Ovary (tissue), 9 donors: ENCODE data around the gene CD276. TPM values are rescaled to one million over a fixed set of nuclear protein-coding genes. Genes with fewer than 3 reads are reported as not detected.

ENCODE experiments used
- DNase-seq, 5 donors: peaks; one replicate each; pipeline ENCODE4 v3.0.0-alpha.2; 2019 to 2020
- H3K27ac ChIP-seq, 2 donors: fragments of 200-600 bp; one replicate each; pipeline versions ENCODE4 v1.5.1 to v1.8.0; 2019 to 2022
- H3K27me3 ChIP-seq: fragments of 200-600 bp; one replicate; pipeline ENCODE4 v1.8.0; 2022
- H3K36me3 ChIP-seq: fragments of 200-600 bp; sonication (generic); one replicate; pipeline ENCODE4 v1.5.1; 2019
- H3K4me1 ChIP-seq: one replicate; pipeline ENCODE4 v1.8.1; 2013; ENCODE audit warnings: mild to moderate bottlenecking, moderate library complexity; ENCODE audit not compliant: insufficient read depth
- H3K4me3 ChIP-seq: fragments of 200-600 bp; sonication (generic); one replicate; pipeline ENCODE4 v1.5.1; 2017
- H3K9me3 ChIP-seq, 2 donors: fragments of 200-600 bp in 1 of 2; sonication (generic) in 1 of 2; one replicate each; pipeline versions ENCODE4 v1.5.1 to v1.8.1; 2013 to 2019; ENCODE audit warnings: mild to moderate bottlenecking in 1 of 2, moderate library complexity in 1 of 2
- EP300 ChIP-seq: sonication (generic); formaldehyde crosslinking; IDR thresholded peaks from one replicate; pipeline ENCODE4 v1.6.1; 2017; ENCODE audit warnings: antibody characterized with exemption
- POLR2A ChIP-seq: fragments of 450-650 bp; IDR thresholded peaks from one replicate; pipeline ENCODE4 v1.6.1; 2017; ENCODE audit warnings: antibody characterized with exemption, mild to moderate bottlenecking, moderate library complexity
- WGBS, 3 donors: extraction: QIAGEN DNeasy Blood & Tissue Kit in 1 of 3; methylation state at CpG; one replicate each; pipeline versions ENCODE4 v1.1.5 to v1.1.7; 2013 to 2017; 5-methylcytosine and 5-hydroxymethylcytosine counted together
- intact Hi-C, 4 donors: fragments of 100-400 bp; cut with DNase I; formaldehyde crosslinking; loops; one replicate each; pipeline versions ENCODE4 v1.11.0 to v1.15.1; 2022 to 2023
- polyA plus RNA-seq, 2 donors: library from polyadenylated mRNA; stranded (reverse); fragments of 200-250 nt in 1 of 2; fragments of 350-450 nt in 1 of 2; fragmentation: Illumina TruSeq in 1 of 2; extraction: RNeasy Lipid Tissue Mini Kit (QIAGEN cat#74804) in 1 of 2; gene quantifications; one replicate each; pipeline ENCODE4 v1.2.3, GENCODE V29; 2013 to 2014
- total RNA-seq, 7 donors: library from RNA; depleted of rRNA in 2 of 7; stranded (reverse); fragments of >200 nt in 2 of 7; fragmentation: NEBNext Ultra II Directional in 3 of 7; extraction: Animal tissue kit (Norgen Biotek cat#: 25700) in 3 of 7; gene quantifications; one replicate each; pipeline versions ENCODE4 v1.1.0 to v1.2.4, GENCODE V29; 2016 to 2023
- TF ChIP-seq, protein P1 (sequence below), 3 donors: fragments of 450-650 bp in 2 of 3; fragments of 200-600 bp in 1 of 3; IDR thresholded peaks; one replicate each; pipeline versions ENCODE4 v1.5.1 to v1.8.0; 2016 to 2022; ENCODE audit warnings: antibody characterized with exemption in 3 of 3, mild to moderate bottlenecking in 1 of 3
- donor health status: DM: no; HTN: no; CAD: no; lungs with moderate emphysema.
- donor health status: DM: no; HTN: no; CAD: no.
- donor health status: Bipolar disorder and iron deficiency.
- donor health status: DM: yes; HTN: yes; CAD: no.
- donor health status: DM: no; HTN: no; CAD: no.
- donor health status: DM: yes; HTN: yes; CAD: no.

CD276 gene
- total and polyA plus RNA-seq, 9 donors, result 22.5 to 69.2 (median 53.7) TPM

DNA sequence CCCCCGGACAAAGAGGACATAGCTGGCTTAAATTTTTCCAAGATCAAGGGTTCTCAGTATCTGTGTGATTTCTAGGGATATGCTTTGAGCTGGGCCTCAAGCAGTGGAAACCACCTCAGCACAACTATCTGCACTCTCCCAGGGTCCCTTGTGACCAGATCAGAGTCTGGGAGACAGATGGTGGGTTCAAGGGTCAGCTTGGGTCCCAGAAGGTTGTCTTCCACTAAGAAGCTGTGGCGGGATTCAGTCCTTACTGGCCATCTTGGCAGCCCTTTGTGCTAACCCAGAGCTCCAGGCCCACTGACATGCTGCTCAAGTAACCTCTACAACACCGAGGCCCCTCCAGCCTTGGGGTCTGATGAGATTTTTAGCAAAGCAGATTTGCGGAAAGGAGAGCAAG lies 66.3 kb downstream of the CD276 start:
- WGBS, 3 donors, result 87 to 89% (median 89%) methylated on average over 4 of the region's 4 CpGs
- intact Hi-C loops, result no loop called here

DNA sequence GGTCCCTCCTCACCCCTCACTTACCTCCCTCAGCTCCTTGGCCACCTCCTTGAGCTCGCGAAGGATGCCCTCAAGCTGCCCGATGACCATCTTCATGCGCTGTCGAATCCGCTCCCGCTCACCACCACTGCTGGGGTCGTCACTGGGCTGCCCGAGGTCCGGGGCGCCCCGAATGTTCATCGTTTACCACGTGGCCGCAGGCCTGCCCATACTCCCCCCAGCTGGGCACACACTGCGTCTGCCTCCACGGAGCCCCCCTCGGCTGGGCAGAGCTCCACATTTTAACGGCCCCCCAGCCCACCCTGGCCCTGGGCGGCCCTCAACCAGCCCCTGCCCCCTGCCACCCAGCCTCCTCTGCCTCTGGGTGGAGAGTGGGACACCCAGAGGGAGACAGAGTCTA lies 66.8 kb downstream of the CD276 start:
- Histone ChIP-seq H3K4me3 (no peak overlapping the region), H3K9me3 (no peaks in the 10 kb centered on the region), H3K27me3 (no peaks in the 10 kb centered on the region), H3K4me1 (peaks cover 6% of the 10 kb centered on the region), H3K36me3 (no peaks in the 10 kb centered on the region), H3K27ac (no peak overlapping the region)
- intact Hi-C loops, result no loop called here
- TF ChIP-seq, protein P1, sequence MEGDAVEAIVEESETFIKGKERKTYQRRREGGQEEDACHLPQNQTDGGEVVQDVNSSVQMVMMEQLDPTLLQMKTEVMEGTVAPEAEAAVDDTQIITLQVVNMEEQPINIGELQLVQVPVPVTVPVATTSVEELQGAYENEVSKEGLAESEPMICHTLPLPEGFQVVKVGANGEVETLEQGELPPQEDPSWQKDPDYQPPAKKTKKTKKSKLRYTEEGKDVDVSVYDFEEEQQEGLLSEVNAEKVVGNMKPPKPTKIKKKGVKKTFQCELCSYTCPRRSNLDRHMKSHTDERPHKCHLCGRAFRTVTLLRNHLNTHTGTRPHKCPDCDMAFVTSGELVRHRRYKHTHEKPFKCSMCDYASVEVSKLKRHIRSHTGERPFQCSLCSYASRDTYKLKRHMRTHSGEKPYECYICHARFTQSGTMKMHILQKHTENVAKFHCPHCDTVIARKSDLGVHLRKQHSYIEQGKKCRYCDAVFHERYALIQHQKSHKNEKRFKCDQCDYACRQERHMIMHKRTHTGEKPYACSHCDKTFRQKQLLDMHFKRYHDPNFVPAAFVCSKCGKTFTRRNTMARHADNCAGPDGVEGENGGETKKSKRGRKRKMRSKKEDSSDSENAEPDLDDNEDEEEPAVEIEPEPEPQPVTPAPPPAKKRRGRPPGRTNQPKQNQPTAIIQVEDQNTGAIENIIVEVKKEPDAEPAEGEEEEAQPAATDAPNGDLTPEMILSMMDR (IDR thresholded peaks at IDR 0.05), result no peak
- TF ChIP-seq POLR2A (no peak), EP300 (no peak)
- peak in 1 of 5 donors; percentile 35 for DNase-seq
- WGBS, 3 donors, result 87 to 92% (median 88%) methylated on average over 20 of the region's 20 CpGs

More for the DNA sequence above, 66.3 kb downstream of the CD276 start:
- Histone ChIP-seq H3K36me3 (no peaks in the 10 kb centered on the region), H3K4me3 (no peak overlapping the region), H3K27ac (no peak overlapping the region), H3K27me3 (no peaks in the 10 kb centered on the region), H3K4me1 (peaks cover 6% of the 10 kb centered on the region), H3K9me3 (no peaks in the 10 kb centered on the region)
- no peak for DNase-seq
- TF ChIP-seq POLR2A (no peak), EP300 (no peak)
- TF ChIP-seq, protein P1 (IDR thresholded peaks at IDR 0.05), result no peak

DNA sequence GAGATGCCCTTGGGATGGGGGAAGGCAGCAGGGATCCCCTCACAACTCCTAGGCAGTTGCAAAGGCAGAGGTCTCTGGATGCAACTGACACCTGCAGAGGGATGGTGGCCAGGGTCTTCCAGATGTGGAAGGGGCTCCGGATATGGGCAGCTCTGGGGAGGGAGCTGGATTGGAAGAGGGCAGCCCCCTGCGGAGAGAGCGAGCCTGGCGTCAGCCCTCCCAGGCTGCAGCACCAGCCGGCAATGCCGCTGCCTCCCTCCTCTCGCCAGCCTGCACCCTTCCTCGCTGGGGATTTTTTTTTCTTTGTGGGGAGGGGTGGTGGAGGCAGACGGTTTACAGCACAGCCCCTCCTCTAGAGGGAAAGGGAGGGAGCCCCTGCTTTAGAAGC lies 67.3 kb downstream of the CD276 start:
- no peak for DNase-seq
- TF ChIP-seq, protein P1 (IDR thresholded peaks at IDR 0.05), result no peak
- TF ChIP-seq EP300, result no peak
- no peak for TF ChIP-seq POLR2A
- 17 to 22% (median 21%) methylated on average over 9 of the region's 9 CpGs for WGBS, 3 donors
- H3K9me3 ChIP-seq, result no peaks in the 10 kb centered on the region
- intact Hi-C loops, result no loop called here
- peak overlapping the region; percentile 52 for H3K4me3 ChIP-seq
- peaks cover 6% of the 10 kb centered on the region for H3K4me1 ChIP-seq
- no peak overlapping the region for H3K27ac ChIP-seq
- no peaks in the 10 kb centered on the region for H3K27me3 ChIP-seq
- H3K36me3 ChIP-seq, result no peaks in the 10 kb centered on the region

DNA sequence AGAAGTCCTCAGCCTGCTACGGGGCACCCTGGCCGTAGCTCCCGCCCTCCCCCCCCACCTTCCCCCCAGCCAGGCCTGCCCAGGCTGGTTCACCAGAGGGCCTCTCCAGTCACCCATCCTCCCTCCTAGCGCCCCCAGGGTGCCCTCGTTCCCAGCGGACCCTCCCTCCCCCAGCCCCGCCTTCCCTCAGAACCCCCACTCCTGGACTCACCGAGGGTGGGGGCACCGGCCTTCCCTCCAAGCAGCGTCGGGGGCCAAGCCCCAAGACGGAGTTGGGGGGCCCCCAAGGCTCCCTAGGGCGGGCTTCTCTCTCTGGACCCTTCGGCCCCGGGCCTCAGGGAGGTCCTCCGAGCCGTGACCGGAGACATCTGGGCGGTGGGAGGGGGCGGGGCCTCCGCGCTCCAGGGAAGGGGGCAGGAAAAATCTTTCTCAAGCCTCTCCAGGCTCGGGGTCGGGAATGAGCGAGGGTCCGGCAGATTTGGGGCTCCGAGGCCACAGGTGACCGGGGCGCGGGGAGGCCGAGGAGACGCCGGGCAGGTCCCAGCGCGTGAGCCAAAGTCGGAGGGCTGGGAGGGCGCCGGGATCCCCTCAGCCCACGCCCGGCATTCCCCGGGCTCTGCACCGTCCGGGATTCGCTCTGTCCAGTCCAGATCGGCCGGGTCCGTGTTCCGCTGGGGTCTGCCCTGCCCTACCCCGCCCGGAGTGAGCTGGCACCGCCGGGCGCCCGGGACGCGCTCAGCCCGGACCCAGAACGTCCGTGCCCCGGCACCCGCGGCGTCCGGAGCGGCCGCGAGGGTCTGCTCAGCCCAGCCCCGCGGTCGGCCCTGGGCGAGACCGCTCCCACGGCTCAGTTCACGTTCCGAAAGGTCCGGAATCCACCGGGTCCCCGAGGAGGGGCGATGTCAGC lies 68.0 kb downstream of the CD276 start:
- DNase-seq, result peak in 4 of 5 donors; percentile 30 to 60 (median 45)
- no peaks in the 10 kb centered on the region for H3K9me3 ChIP-seq
- H3K36me3 ChIP-seq, result no peaks in the 10 kb centered on the region
- no peaks in the 10 kb centered on the region for H3K27me3 ChIP-seq
- intact Hi-C loops, result no loop called here
- H3K27ac ChIP-seq, result peak overlapping the region; percentile 14 to 29
- 0 to 1% (median 0%) methylated on average over 52 to 79 of the region's 79 CpGs for WGBS, 3 donors
- peak overlapping the region; percentile 52 for H3K4me3 ChIP-seq
- peaks cover 3% of the 10 kb centered on the region for H3K4me1 ChIP-seq
- no peak for TF ChIP-seq POLR2A

DNA sequence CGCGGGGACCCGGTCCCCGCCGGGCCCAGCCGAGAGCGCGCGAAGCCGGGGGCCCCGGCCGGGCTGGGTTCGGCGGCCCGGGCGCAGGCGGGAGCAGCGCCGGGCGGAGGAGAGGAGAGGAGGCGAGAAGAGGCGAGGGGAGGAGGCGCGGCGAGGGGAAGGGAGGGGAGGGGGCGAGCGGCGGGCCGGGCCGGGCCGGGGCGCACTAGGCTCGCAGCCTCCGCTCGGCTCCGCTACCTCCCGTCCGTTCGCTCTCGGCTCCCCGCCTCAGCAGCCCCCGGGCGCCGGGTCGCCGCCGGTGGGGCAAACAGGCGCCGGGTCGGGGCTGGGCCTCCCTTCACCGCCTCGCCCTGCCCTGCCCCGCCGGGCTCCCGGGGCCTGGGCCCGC lies 68.6 kb downstream of the CD276 start:
- WGBS, 3 donors, result 0 to 2% (median 0%) methylated on average over 26 to 54 of the region's 56 CpGs
- intact Hi-C loops, result no loop called here
- Histone ChIP-seq H3K4me3 (peak overlapping the region; percentile 52), H3K9me3 (no peaks in the 10 kb centered on the region), H3K4me1 (peaks cover 3% of the 10 kb centered on the region), H3K27ac (peak overlapping the region; percentile 14 to 29), H3K36me3 (no peaks in the 10 kb centered on the region), H3K27me3 (no peaks in the 10 kb centered on the region)
- peak in 3 of 5 donors; percentile 43 to 69 (median 46) for DNase-seq
- TF ChIP-seq, protein P1 (IDR thresholded peaks at IDR 0.05), result no peak
- TF ChIP-seq POLR2A (no peak), EP300 (no peak)
